Measurements from ENCODE around the gene PRDM16. TPM values are rescaled to one million over a fixed set of nuclear protein-coding genes. Genes with fewer than 3 reads are reported as not detected.

PRDM16 gene
- total and polyA plus RNA-seq, 2 of the 13 experiments (the other 11 are each of a cell fraction or from before 2014, with no cell fraction given), result 0.15 to 0.81 TPM

GRCh38 chr1:3320246-3321152, 251.5 kb downstream of the PRDM16 start (continued):
- TF ChIP-seq NFAT5 (CRISPR knock-in tag; IDR thresholded peaks at IDR 0.05) (no peak), RXRA (CRISPR knock-in tag; IDR thresholded peaks at IDR 0.05) (peak; percentile 99), CSRNP1 (CRISPR knock-in tag; IDR thresholded peaks at IDR 0.05) (peak; percentile 93), ADNP (CRISPR knock-in tag; IDR thresholded peaks at IDR 0.05) (no peak), MIXL1 (CRISPR knock-in tag; IDR thresholded peaks at IDR 0.05) (peak; percentile 87; the same call in 1 of the 2 replicates), HDAC1 (CRISPR knock-in tag; IDR thresholded peaks at IDR 0.05) (peak; percentile 97), ZBTB44 (CRISPR knock-in tag; IDR thresholded peaks at IDR 0.05) (0 out of 2 replicates have a peak, but pooled peaks have one; percentile 16), TARDBP (CRISPR knock-in tag; IDR thresholded peaks at IDR 0.05) (peak; percentile 93), SAP130 (CRISPR knock-in tag; IDR thresholded peaks at IDR 0.05; ENCODE audit: low read depth) (peak; percentile 97), SRY (CRISPR knock-in tag; IDR thresholded peaks at IDR 0.05) (peak; percentile 70), ZNF34 (CRISPR knock-in tag; IDR thresholded peaks at IDR 0.05; ENCODE audit: borderline replicate concordance) (no peak), IKZF4 (CRISPR knock-in tag; IDR thresholded peaks at IDR 0.05; ENCODE audit: borderline replicate concordance, low read depth, not compliant biosample characterization) (peak; percentile 37), ZNF746 (CRISPR knock-in tag; IDR thresholded peaks at IDR 0.05) (peak; percentile 97)
- TF ChIP-seq, protein P1, sequence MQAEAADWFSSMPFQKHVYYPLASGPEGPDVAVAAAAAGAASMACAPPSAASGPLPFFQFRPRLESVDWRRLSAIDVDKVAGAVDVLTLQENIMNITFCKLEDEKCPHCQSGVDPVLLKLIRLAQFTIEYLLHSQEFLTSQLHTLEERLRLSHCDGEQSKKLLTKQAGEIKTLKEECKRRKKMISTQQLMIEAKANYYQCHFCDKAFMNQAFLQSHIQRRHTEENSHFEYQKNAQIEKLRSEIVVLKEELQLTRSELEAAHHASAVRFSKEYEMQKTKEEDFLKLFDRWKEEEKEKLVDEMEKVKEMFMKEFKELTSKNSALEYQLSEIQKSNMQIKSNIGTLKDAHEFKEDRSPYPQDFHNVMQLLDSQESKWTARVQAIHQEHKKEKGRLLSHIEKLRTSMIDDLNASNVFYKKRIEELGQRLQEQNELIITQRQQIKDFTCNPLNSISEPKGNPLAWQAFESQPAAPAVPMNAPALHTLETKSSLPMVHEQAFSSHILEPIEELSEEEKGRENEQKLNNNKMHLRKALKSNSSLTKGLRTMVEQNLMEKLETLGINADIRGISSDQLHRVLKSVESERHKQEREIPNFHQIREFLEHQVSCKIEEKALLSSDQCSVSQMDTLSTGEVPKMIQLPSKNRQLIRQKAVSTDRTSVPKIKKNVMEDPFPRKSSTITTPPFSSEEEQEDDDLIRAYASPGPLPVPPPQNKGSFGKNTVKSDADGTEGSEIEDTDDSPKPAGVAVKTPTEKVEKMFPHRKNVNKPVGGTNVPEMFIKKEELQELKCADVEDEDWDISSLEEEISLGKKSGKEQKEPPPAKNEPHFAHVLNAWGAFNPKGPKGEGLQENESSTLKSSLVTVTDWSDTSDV (CRISPR knock-in tag; IDR thresholded peaks at IDR 0.05), result 0 out of 2 replicates have a peak, but pooled peaks have one; percentile 25
- TF ChIP-seq, protein P2, sequence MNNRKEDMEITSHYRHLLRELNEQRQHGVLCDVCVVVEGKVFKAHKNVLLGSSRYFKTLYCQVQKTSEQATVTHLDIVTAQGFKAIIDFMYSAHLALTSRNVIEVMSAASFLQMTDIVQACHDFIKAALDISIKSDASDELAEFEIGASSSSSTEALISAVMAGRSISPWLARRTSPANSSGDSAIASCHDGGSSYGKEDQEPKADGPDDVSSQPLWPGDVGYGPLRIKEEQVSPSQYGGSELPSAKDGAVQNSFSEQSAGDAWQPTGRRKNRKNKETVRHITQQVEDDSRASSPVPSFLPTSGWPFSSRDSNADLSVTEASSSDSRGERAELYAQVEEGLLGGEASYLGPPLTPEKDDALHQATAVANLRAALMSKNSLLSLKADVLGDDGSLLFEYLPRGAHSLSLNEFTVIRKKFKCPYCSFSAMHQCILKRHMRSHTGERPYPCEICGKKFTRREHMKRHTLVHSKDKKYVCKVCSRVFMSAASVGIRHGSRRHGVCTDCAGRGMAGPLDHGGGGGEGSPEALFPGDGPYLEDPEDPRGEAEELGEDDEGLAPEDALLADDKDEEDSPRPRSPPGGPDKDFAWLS (CRISPR knock-in tag; IDR thresholded peaks at IDR 0.05; ENCODE audit: borderline replicate concordance), result no peak
